DOHH2 (cell line): ENCODE data around the gene BMP8B.

Experiments
- CTCF ChIP-seq: fragments of 200-600 bp; sonication (generic); IDR thresholded peaks from one replicate; pipeline ENCODE4 v1.5.1; 2014; ENCODE audit warnings: antibody characterized with exemption, mild to moderate bottlenecking, low read depth, low read length; ENCODE audit not compliant: poor library complexity, severe bottlenecking
- EZH2phosphoT487 ChIP-seq: fragments of 200-600 bp; sonication (generic); IDR thresholded peaks from 2 replicates; pipeline ENCODE4 v1.6.1; 2017; ENCODE audit warnings: borderline replicate concordance, mild to moderate bottlenecking, antibody characterized with exemption, low read length, moderate library complexity, mixed read lengths

- TF ChIP-seq CTCF, result no peak
- TF ChIP-seq EZH2phosphoT487, result no peak
Measured at GRCh38 chr1:39707506-39707905, 81.2 kb downstream of the BMP8B start.
